Endodermal cell (in vitro differentiated cells): Measurements from ENCODE around the gene CASKIN2. TPM values are rescaled to one million over a fixed set of nuclear protein-coding genes. Genes with fewer than 3 reads are reported as not detected.

Source experiments
- DNase-seq: peaks from one replicate; pipeline ENCODE4 v3.0.0-alpha.2; 2017
- H3K27ac ChIP-seq: 2 replicates; pipeline ENCODE4 v1.5.1; 2013; ENCODE audit warnings: mild to moderate bottlenecking, low read depth, low read length, moderate library complexity
- H3K27me3 ChIP-seq: 2 replicates; pipeline ENCODE4 v1.6.1; 2013; ENCODE audit warnings: mild to moderate bottlenecking, low read length, moderate library complexity; ENCODE audit not compliant: insufficient read depth, control insufficient read depth, poor library complexity, severe bottlenecking
- H3K36me3 ChIP-seq: 2 replicates; pipeline ENCODE4 v1.7.0; 2013; ENCODE audit warnings: mild to moderate bottlenecking, low read length, moderate library complexity; ENCODE audit not compliant: control insufficient read depth, insufficient read depth
- H3K4me1 ChIP-seq: one replicate; pipeline ENCODE4 v1.7.0; 2013; ENCODE audit warnings: low read length; ENCODE audit not compliant: control insufficient read depth, insufficient read depth
- H3K4me3 ChIP-seq: 2 replicates; pipeline ENCODE4 v1.5.1; 2013; ENCODE audit warnings: mild to moderate bottlenecking, low read length, moderate library complexity
- H3K9ac ChIP-seq: 2 replicates; pipeline ENCODE4 v1.6.1; 2013; ENCODE audit warnings: mild to moderate bottlenecking, low read length, moderate library complexity; ENCODE audit not compliant: poor library complexity, severe bottlenecking; ENCODE audit errors: extremely low read depth
- H3K9me3 ChIP-seq: 2 replicates; pipeline ENCODE4 v1.6.1; 2013; ENCODE audit warnings: mild to moderate bottlenecking, low read length, moderate library complexity; ENCODE audit not compliant: control insufficient read depth
- H3K27ac Mint-ChIP-seq: 2 replicates; pipeline ENCODE4 v1.8.0; 2020; ENCODE audit warnings: mixed read lengths
- H3K27me3 Mint-ChIP-seq: 2 replicates; pipeline ENCODE4 v1.8.0; 2021; ENCODE audit warnings: mild to moderate bottlenecking, mixed read lengths; ENCODE audit not compliant: insufficient read depth
- H3K36me3 Mint-ChIP-seq: 2 replicates; pipeline ENCODE4 v1.8.0; 2020; ENCODE audit warnings: low read depth, mixed read lengths
- H3K4me1 Mint-ChIP-seq: 2 replicates; pipeline ENCODE4 v1.8.0; 2020; ENCODE audit warnings: mixed read lengths
- H3K4me3 Mint-ChIP-seq: 2 replicates; pipeline ENCODE4 v1.8.0; 2020; ENCODE audit warnings: mild to moderate bottlenecking, moderate library complexity, mixed read lengths
- H3K9me3 Mint-ChIP-seq: 2 replicates; pipeline ENCODE4 v1.8.0; 2020; ENCODE audit warnings: mild to moderate bottlenecking, mixed read lengths
- WGBS, 2 experiments: methylation state at CpG; one replicate each; pipeline versions ENCODE4 v1.1.5 to v1.1.7; 2013; ENCODE audit warnings: missing lambda C conversion rate in 2 of 2, mixed read lengths in 1 of 2; ENCODE audit not compliant: insufficient coverage in 1 of 2, insufficient read length in 1 of 2; 5-methylcytosine and 5-hydroxymethylcytosine counted together
- microRNA-seq: library from miRNA; unstranded; fragments of <30 nt; microRNA quantifications from one replicate; pipeline ENCODE4 v1.2.0, GENCODE V29; 2020; ENCODE audit warnings: borderline microRNAs expressed
- total RNA-seq, 2 donors: library from RNA; stranded (reverse); fragmentation: NEBNext Ultra II Directional in 1 of 2; extraction: Animal tissue kit (Norgen Biotek cat#: 25700) in 1 of 2; gene quantifications; 2 replicates in 1 of 2; 3 replicates in 1 of 2; pipeline ENCODE4 v1.2.1, GENCODE V29; 2021
- TF ChIP-seq, protein P1 (sequence below): fragments of 200-600 bp; sonication (generic); conservative IDR thresholded peaks from 2 replicates; pipeline ENCODE4 v1.5.0; 2021; ENCODE audit warnings: antibody characterized with exemption, mild to moderate bottlenecking

Gene CASKIN2
- total RNA-seq, 2 donors from 2014 or later, result 26.4 to 31.0 TPM

DNA sequence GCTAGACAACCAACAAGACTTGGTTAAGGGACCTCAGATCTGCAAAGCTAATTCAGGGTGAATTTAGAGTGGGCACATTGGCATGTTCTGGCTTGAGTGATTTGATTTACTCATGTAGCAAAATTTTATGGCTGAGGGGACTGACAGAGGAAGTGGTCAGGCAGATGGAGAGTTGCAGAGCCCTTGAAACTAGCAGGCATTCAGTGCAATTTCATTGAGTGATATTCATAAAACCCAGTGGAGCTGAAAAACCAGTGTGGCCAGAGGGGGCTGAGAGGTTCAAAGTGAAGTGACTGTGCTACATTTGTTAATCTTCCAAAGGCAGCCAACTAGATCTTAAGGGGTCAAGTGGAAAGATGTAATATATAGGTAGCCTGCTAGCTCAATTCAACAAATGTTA, 61.1 kb downstream of the CASKIN2 start:
- Histone ChIP-seq H3K4me3 (no peak overlapping the region), H3K36me3 (no peaks in the 10 kb centered on the region), H3K4me1 (no peaks in the 10 kb centered on the region), H3K27ac (no peak overlapping the region), H3K9ac (no peak overlapping the region), H3K27me3 (no peaks in the 10 kb centered on the region), H3K9me3 (no peaks in the 10 kb centered on the region)
- DNase-seq, result no peak
- Mint-ChIP-seq H3K27me3 (no peaks in the 10 kb centered on the region), H3K36me3 (no peaks in the 10 kb centered on the region), H3K4me3 (no peak overlapping the region), H3K27ac (no peak overlapping the region), H3K9me3 (no peaks in the 10 kb centered on the region), H3K4me1 (peaks cover 21% of the 10 kb centered on the region)
- TF ChIP-seq, protein P1, sequence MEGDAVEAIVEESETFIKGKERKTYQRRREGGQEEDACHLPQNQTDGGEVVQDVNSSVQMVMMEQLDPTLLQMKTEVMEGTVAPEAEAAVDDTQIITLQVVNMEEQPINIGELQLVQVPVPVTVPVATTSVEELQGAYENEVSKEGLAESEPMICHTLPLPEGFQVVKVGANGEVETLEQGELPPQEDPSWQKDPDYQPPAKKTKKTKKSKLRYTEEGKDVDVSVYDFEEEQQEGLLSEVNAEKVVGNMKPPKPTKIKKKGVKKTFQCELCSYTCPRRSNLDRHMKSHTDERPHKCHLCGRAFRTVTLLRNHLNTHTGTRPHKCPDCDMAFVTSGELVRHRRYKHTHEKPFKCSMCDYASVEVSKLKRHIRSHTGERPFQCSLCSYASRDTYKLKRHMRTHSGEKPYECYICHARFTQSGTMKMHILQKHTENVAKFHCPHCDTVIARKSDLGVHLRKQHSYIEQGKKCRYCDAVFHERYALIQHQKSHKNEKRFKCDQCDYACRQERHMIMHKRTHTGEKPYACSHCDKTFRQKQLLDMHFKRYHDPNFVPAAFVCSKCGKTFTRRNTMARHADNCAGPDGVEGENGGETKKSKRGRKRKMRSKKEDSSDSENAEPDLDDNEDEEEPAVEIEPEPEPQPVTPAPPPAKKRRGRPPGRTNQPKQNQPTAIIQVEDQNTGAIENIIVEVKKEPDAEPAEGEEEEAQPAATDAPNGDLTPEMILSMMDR, result no peak

DNA sequence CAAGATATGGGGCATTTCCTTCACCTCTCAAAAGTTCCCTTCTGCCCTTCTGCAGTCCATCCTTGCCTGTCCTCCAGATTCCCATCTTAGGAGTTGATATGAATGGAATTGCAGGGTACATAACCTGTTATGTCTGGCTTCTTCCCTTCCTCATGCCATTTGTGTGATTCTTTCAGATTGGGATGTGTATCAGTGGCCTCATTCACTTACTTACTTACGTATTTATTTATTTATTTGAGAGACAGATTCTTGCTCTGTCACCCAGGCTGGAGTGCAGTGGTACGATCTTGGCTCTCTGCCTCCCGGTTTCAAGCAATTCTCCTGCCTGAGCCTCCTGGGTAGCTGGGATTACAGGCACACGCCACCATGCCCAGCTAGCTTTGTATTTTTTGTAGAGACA, 65.1 kb downstream of the CASKIN2 start:
- no peaks in the 10 kb centered on the region for H3K36me3 ChIP-seq
- no peaks in the 10 kb centered on the region for H3K9me3 ChIP-seq
- Mint-ChIP-seq H3K4me1 (peaks cover 3% of the 10 kb centered on the region), H3K36me3 (no peaks in the 10 kb centered on the region), H3K9me3 (no peaks in the 10 kb centered on the region), H3K4me3 (no peak overlapping the region), H3K27ac (no peak overlapping the region), H3K27me3 (no peaks in the 10 kb centered on the region)
- 93 to 98% methylated on average over 3 to 4 of the region's 4 CpGs for WGBS, 2 experiments
- no peak for DNase-seq
- H3K27me3 ChIP-seq, result no peaks in the 10 kb centered on the region
- H3K4me3 ChIP-seq, result no peak overlapping the region
- H3K9ac ChIP-seq, result no peak overlapping the region
- TF ChIP-seq, protein P1, result no peak
- no peaks in the 10 kb centered on the region for H3K4me1 ChIP-seq
- no peak overlapping the region for H3K27ac ChIP-seq

Small RNA genes within 50 kb of the gene (microRNA-seq; reads per million reads assigned to microRNA genes)
- not detected for gene MIR6785

Other genes with a start within 250 kb of the CASKIN2 start
- 10 to 100 TPM; 17.9 to 28.6 TPM for gene MIF4GD, start 244.3 kb downstream of the CASKIN2 start, total RNA-seq
- 10 to 100 TPM; 10.6 to 10.7 TPM for gene SLC25A19, start 226.1 kb downstream of the CASKIN2 start, total RNA-seq
- gene GRB2, start 109.9 kb downstream of the CASKIN2 start, total RNA-seq, result 10 to 100 TPM; 85.5 to 86.6 TPM
- gene TMEM94, start 58.9 kb downstream of the CASKIN2 start, total RNA-seq, result 100 to 1,000 TPM in 1 of 2 donors, 10 to 100 TPM in 1; 96.0 to 106 TPM
- 10 to 100 TPM; 37.7 to 39.1 TPM for gene TSEN54, start 991 bp upstream of the CASKIN2 start, total RNA-seq
- gene LLGL2, start 10.2 kb upstream of the CASKIN2 start, total RNA-seq, result 100 to 1,000 TPM; 128 to 149 TPM
- gene MYO15B, start 72.3 kb upstream of the CASKIN2 start, total RNA-seq, result 100 to 1,000 TPM in 1 of 2 donors, 10 to 100 TPM in 1; 89.0 to 123 TPM
- gene SMIM5, start 117.9 kb upstream of the CASKIN2 start, total RNA-seq, result under 1 TPM in 1 of 2 donors, not detected in 1; 0.40 TPM
- gene RECQL5, start 151.6 kb upstream of the CASKIN2 start, total RNA-seq, result 10 to 100 TPM; 54.3 TPM
- gene SAP30BP, start 151.8 kb upstream of the CASKIN2 start, total RNA-seq, result 100 to 1,000 TPM in 1 of 2 donors, 10 to 100 TPM in 1; 96.5 to 113 TPM
- gene ITGB4, start 205.9 kb upstream of the CASKIN2 start, total RNA-seq, result 1 to 10 TPM; 3.4 to 5.1 TPM
- 10 to 100 TPM; 26.7 to 33.2 TPM for gene GALK1, start 249.7 kb upstream of the CASKIN2 start, total RNA-seq